Cardiac muscle cell (in vitro differentiated cells and primary cell): ENCODE results near the gene DAB2IP. TPM values are rescaled to one million over a fixed set of nuclear protein-coding genes. Genes with fewer than 3 reads are reported as not detected.
A peak's percentile ranks its signal among the peaks of the same experiment; 100 is the strongest.

Experiments used
- DNase-seq, 2 donors: peaks; one replicate each; pipeline versions ENCODE4 v3.0.0 to v3.0.0-alpha.2; 2010 to 2017; ENCODE audit warnings: low read depth in 1 of 2, low spot score in 1 of 2
- H3K27ac ChIP-seq: fragments of 200-600 bp; sonication (generic); 2 replicates; pipeline ENCODE4 v1.5.1; 2016
- H3K27me3 ChIP-seq: fragments of 200-600 bp; sonication (generic); 2 replicates; pipeline ENCODE4 v1.6.0; 2016; ENCODE audit warnings: control low read depth
- H3K36me3 ChIP-seq: fragments of 200-600 bp; sonication (generic); 2 replicates; pipeline ENCODE4 v1.5.1; 2016; ENCODE audit warnings: control low read depth
- H3K4me1 ChIP-seq: fragments of 200-600 bp; sonication (generic); 2 replicates; pipeline ENCODE4 v1.8.1; 2017; ENCODE audit warnings: low read depth, mild to moderate bottlenecking, mixed run types
- H3K4me3 ChIP-seq: fragments of 200-600 bp; sonication (generic); 2 replicates; pipeline ENCODE4 v1.5.1; 2016; ENCODE audit warnings: mild to moderate bottlenecking
- H3K9me3 ChIP-seq: fragments of 200-600 bp; sonication (generic); 2 replicates; pipeline ENCODE4 v1.5.1; 2017; ENCODE audit warnings: low read depth, mild to moderate bottlenecking, control low read depth
- polyA plus RNA-seq: library from polyadenylated mRNA; unstranded; fragments of >200 nt; fragmentation: Nextera tagmentation; extraction: Ambion mirVana; gene quantifications from 2 replicates; pipeline ENCODE4 v1.2.1, GENCODE V29; 2016
- total RNA-seq: library from RNA; depleted of rRNA; stranded (reverse); fragments of >200 nt; gene quantifications from 2 replicates; pipeline ENCODE4 v1.2.3, GENCODE V29; 2016
- TF ChIP-seq, protein P1 (sequence below): IDR thresholded peaks from 2 replicates; pipeline ENCODE4 v1.5.1; 2012; ENCODE audit warnings: low read depth, mild to moderate bottlenecking, low read length

Gene DAB2IP
- total and polyA plus RNA-seq, 2 experiments from 2014 or later: 25.7 to 105 TPM

DNA sequence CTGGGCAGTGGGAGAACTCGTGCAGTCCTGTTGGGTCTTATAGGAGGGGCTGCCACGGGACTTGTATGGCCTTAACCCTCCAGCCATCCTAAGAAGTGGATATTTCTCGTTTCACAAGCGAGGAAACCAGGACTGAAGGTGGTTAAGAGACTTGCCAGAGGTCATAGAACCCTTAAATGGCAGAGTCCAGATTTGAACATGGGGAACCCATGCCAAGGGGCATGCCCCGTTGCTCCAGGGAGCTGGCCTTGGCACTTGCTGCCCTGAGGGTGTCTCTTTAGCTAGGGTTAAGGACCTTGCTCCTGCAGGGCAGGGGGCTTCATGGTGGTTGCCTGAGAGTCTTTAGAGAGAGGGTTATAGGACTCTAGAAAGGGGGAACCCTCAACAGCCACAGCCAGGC lies 63.4 kb downstream of the DAB2IP start:
- Histone ChIP-seq H3K4me3 (no peak overlapping the region), H3K27ac (no peak overlapping the region), H3K9me3 (no peaks in the 10 kb centered on the region), H3K27me3 (no peaks in the 10 kb centered on the region), H3K4me1 (no peaks in the 10 kb centered on the region), H3K36me3 (no peaks in the 10 kb centered on the region)
- TF ChIP-seq, protein P1, sequence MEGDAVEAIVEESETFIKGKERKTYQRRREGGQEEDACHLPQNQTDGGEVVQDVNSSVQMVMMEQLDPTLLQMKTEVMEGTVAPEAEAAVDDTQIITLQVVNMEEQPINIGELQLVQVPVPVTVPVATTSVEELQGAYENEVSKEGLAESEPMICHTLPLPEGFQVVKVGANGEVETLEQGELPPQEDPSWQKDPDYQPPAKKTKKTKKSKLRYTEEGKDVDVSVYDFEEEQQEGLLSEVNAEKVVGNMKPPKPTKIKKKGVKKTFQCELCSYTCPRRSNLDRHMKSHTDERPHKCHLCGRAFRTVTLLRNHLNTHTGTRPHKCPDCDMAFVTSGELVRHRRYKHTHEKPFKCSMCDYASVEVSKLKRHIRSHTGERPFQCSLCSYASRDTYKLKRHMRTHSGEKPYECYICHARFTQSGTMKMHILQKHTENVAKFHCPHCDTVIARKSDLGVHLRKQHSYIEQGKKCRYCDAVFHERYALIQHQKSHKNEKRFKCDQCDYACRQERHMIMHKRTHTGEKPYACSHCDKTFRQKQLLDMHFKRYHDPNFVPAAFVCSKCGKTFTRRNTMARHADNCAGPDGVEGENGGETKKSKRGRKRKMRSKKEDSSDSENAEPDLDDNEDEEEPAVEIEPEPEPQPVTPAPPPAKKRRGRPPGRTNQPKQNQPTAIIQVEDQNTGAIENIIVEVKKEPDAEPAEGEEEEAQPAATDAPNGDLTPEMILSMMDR: no peak
- DNase-seq: no peak

DNA sequence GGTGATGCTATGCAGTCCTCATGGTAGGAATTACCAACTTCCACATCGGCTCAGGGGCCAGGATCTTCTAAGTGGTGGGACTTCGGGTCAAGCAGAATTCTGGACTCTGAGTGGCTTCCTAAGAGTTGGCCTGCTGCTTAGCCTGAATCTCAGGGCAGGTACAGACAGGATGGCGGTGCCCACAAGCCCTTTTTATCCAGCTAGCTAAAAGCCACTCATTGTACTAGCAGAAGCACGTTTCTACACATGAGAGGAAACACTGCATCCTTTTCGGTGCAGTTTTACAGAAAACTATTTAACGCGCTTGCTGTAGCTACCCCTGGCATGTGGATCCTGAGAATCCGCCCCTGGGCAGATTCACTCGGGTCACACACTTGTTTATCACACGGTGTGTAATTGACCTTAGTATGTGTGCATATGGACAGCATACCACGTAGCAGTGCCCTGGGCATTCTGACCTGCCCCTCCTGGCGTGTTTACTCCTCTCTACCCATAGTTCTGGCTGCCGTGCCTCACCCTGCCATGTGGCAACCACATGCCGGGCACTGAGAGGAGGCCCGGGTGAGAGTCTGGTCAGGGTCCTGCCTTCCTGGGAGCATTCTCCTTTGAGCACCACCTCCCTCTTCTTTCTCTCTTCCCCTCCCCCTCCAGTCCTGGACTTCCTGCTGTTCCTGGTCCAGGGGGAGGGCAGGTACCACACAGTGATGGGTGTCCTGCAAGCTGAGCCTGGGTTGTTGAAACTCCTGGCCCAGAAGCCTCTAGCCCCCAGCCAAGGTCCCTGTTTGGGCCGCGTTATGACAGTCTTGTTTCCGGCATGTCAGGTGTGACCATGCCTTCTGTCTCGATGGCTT lies 65.9 kb downstream of the DAB2IP start:
- no peak overlapping the region for H3K4me3 ChIP-seq
- no peaks in the 10 kb centered on the region for H3K9me3 ChIP-seq
- no peak overlapping the region for H3K27ac ChIP-seq
- no peaks in the 10 kb centered on the region for H3K27me3 ChIP-seq
- TF ChIP-seq, protein P1: no peak
- H3K36me3 ChIP-seq: no peaks in the 10 kb centered on the region
- DNase-seq: no peak
- peaks cover 9% of the 10 kb centered on the region for H3K4me1 ChIP-seq

DNA sequence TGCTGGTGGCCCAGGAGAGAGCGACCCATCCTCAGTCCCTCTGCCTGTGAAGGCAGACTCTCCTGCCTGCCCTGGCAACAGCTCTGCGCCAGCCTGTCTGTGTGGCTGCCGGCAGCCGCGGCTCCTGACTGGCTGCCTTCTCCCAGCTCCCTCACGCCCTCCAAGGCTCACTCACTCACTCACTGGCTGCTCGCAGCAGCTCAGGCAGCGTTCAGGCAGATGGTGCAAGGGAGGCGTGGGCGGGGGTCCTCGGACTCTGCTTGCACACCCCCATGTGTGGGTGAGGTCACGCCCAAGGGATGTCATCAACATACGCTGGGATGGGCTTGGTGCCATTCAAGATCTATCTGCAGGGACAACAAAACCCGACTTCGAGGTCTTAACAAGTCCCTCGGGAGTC lies 66.7 kb downstream of the DAB2IP start:
- peak; percentile 34 to 44 for DNase-seq

DNA sequence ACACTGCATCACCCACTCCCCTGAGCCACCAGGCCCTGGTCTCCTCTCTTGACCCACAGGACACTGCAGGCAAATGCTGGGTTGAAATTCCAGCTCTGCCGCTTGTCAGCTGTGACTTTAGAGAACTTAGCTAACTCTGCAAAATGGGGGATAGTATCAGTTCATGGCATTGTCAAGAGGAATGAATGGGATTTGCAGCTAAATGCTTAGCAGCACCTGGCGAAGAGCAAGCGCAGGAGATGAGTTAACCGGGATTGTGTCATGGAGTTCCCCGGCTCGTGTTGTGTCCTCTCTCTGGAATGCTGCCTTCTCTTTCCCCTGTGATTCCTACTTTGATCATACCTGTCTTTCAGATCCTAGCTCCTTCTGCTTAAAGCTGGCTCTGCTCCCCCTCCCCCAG lies 67.1 kb downstream of the DAB2IP start:
- no peaks in the 10 kb centered on the region for H3K9me3 ChIP-seq
- H3K27ac ChIP-seq: peak overlapping the region; percentile 19
- no peak for DNase-seq
- TF ChIP-seq, protein P1: no peak
- no peak overlapping the region for H3K4me3 ChIP-seq
- H3K27me3 ChIP-seq: no peaks in the 10 kb centered on the region
- H3K4me1 ChIP-seq: peaks cover 9% of the 10 kb centered on the region
- no peaks in the 10 kb centered on the region for H3K36me3 ChIP-seq

More for the DNA sequence above, 66.7 kb downstream of the DAB2IP start:
- TF ChIP-seq, protein P1: no peak
- H3K36me3 ChIP-seq: no peaks in the 10 kb centered on the region
- H3K9me3 ChIP-seq: no peaks in the 10 kb centered on the region
- H3K4me1 ChIP-seq: peaks cover 9% of the 10 kb centered on the region
- H3K4me3 ChIP-seq: no peak overlapping the region
- no peaks in the 10 kb centered on the region for H3K27me3 ChIP-seq
- peak overlapping the region; percentile 19 for H3K27ac ChIP-seq

DNA sequence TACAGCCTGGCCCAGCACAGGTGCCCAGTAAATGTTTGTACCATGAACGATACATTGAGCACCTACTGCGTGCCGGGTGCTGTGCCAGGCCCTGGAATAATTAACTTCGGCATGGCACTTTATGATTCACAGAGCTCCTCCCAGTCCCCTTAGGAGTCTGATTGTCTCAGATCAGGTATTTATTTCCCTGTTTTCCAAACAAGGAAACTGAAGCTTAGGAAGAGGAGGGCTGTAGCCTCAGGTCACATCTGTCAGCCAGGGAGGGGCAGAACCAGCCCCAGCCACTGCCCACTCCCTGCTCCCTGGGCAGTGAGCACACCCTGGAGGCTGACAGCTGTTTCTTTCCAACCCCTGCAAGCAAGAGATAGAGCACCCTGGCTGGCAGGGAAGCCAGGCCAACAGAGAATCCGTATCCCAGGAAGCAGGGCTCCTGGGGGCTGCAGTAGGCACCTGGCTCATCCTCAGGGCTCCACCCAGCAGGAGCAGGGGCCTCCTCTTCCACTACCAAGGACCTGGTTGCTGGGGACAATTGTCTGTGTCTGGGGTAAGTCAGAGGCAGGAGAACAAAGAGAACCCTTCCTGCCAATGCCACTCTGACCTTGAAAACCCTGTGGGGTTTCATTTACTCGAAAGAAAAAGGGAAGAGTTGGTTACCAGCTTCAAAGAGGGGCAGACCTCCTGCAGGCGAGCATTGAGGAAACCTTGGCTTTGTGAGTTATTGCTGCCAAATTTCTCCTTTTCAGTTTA lies 69.0 kb downstream of the DAB2IP start:
- Histone ChIP-seq H3K4me3 (no peak overlapping the region), H3K27ac (peak overlapping the region; percentile 8), H3K9me3 (no peaks in the 10 kb centered on the region), H3K4me1 (peaks cover 22% of the 10 kb centered on the region), H3K27me3 (no peaks in the 10 kb centered on the region), H3K36me3 (no peaks in the 10 kb centered on the region)
- DNase-seq: no peak
- TF ChIP-seq, protein P1: no peak
